GM18870 (cell line): ENCODE results near the gene ARIH2.

Experiments
- ATAC-seq: cut with Tn5 transposase; IDR thresholded peaks from one replicate; pipeline ENCODE4 v1.9.1; 2021; ENCODE audit warnings: moderate library complexity; ENCODE audit not compliant: unreplicated experiment

The ARIH2 gene

GRCh38 chr3:49034650-49035049, 116.0 kb downstream of the ARIH2 start:
- ATAC-seq, result no peak

GRCh38 chr3:49035281-49035680, 116.6 kb downstream of the ARIH2 start:
- no peak for ATAC-seq
